ENCODE results near the gene TIFAB.

DNA sequence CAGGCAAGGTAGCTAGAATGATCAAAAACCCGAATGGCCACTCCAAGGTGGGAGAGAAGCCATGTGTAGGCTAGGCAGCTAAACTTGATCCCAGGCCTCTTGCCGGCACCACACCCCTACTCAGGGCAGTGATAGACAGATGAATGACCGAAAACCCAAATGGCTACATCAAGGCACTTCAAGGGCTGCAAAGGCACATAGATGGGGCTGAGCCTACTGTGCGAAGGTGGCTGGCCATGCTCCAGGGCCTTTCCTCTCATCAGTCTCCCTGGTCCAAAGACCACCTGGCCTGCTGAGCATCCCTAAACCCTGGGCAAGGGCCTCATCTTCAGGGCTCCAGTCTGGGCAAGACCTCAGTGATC is 3.7 kb upstream of the TIFAB start:
- TF ChIP-seq, protein P1, sequence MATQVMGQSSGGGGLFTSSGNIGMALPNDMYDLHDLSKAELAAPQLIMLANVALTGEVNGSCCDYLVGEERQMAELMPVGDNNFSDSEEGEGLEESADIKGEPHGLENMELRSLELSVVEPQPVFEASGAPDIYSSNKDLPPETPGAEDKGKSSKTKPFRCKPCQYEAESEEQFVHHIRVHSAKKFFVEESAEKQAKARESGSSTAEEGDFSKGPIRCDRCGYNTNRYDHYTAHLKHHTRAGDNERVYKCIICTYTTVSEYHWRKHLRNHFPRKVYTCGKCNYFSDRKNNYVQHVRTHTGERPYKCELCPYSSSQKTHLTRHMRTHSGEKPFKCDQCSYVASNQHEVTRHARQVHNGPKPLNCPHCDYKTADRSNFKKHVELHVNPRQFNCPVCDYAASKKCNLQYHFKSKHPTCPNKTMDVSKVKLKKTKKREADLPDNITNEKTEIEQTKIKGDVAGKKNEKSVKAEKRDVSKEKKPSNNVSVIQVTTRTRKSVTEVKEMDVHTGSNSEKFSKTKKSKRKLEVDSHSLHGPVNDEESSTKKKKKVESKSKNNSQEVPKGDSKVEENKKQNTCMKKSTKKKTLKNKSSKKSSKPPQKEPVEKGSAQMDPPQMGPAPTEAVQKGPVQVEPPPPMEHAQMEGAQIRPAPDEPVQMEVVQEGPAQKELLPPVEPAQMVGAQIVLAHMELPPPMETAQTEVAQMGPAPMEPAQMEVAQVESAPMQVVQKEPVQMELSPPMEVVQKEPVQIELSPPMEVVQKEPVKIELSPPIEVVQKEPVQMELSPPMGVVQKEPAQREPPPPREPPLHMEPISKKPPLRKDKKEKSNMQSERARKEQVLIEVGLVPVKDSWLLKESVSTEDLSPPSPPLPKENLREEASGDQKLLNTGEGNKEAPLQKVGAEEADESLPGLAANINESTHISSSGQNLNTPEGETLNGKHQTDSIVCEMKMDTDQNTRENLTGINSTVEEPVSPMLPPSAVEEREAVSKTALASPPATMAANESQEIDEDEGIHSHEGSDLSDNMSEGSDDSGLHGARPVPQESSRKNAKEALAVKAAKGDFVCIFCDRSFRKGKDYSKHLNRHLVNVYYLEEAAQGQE (IDR thresholded peaks at IDR 0.05; ENCODE audit: low read depth, low read length): no peak
- TF ChIP-seq FOSL2 (IDR thresholded peaks at IDR 0.05; ENCODE audit: borderline replicate concordance, low read depth) (no peak), RFX5 (IDR thresholded peaks at IDR 0.05; ENCODE audit: low read length) (no peak), MEF2A (IDR thresholded peaks at IDR 0.05; ENCODE audit: borderline replicate concordance, low read depth) (no peak), POLR2AphosphoS5 (IDR thresholded peaks at IDR 0.05; ENCODE audit: low read depth, low read length) (no peak), TAF1 (IDR thresholded peaks at IDR 0.05; ENCODE audit: borderline replicate concordance, low read depth, low read length) (no peak), EZH2phosphoT487 (IDR thresholded peaks at IDR 0.05; ENCODE audit: borderline replicate concordance, low read depth) (no peak), CHD2 (IDR thresholded peaks at IDR 0.05; ENCODE audit: low read length, partially characterized antibody) (no peak)
- TF ChIP-seq, protein P2, sequence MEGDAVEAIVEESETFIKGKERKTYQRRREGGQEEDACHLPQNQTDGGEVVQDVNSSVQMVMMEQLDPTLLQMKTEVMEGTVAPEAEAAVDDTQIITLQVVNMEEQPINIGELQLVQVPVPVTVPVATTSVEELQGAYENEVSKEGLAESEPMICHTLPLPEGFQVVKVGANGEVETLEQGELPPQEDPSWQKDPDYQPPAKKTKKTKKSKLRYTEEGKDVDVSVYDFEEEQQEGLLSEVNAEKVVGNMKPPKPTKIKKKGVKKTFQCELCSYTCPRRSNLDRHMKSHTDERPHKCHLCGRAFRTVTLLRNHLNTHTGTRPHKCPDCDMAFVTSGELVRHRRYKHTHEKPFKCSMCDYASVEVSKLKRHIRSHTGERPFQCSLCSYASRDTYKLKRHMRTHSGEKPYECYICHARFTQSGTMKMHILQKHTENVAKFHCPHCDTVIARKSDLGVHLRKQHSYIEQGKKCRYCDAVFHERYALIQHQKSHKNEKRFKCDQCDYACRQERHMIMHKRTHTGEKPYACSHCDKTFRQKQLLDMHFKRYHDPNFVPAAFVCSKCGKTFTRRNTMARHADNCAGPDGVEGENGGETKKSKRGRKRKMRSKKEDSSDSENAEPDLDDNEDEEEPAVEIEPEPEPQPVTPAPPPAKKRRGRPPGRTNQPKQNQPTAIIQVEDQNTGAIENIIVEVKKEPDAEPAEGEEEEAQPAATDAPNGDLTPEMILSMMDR (IDR thresholded peaks at IDR 0.05): no peak
